Measurements from ENCODE around the gene SUGP1. TPM values are rescaled to one million over a fixed set of nuclear protein-coding genes. Genes with fewer than 3 reads are reported as not detected.
A peak's percentile ranks its signal among the peaks of the same experiment; 100 is the strongest.

Gene SUGP1
- total and polyA plus RNA-seq, 2 of the 13 experiments (the other 11 are each of a cell fraction or from before 2014, with no cell fraction given) = 21.6 to 25.9 TPM

DNA sequence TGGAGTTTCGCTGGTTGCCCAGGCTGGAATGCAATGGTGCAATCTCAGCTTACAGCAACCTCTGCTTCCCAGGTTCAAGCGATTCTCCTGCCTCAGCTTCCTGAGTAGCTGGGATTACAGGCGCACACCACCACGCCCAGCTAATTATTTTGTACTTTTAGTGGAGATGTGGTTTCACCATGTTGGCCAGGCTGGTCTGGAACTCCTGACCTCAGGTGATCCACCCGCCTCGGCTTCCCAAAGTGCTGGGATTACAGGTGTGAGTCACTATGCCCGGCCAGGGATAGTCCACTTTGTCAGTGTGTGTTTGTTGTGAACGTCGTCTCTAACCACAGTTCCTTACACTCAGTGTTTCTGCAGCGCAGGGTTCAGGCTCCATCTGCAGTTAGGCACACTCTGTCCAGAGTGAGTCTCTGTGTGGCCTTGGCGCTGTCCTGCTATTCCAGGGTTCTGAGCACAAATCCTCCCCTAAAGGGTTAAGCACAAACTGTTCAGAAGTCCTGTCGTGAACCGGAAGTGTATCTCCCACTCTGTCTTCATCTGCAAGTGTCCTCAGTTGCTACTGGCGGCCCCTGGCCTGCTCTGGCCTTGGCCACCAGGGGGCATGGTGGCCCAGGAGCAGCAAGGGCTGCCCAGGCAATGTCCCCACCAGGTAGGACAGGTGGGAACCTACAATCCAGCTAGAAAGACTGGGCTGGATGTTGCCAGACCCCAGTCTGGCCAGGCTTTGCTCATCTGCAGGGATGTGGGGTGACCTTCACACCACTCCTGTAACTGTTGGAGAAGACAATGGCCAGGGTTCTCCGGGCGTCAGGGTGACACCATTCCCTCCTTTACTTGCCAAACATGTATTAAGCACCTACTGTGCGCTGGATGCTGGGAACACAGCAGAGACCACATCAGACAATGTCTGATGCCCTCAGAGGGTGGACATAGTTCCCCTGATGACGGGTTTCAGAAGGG, 46.4 kb upstream of the SUGP1 start (continued):
- TF ChIP-seq, protein P1, sequence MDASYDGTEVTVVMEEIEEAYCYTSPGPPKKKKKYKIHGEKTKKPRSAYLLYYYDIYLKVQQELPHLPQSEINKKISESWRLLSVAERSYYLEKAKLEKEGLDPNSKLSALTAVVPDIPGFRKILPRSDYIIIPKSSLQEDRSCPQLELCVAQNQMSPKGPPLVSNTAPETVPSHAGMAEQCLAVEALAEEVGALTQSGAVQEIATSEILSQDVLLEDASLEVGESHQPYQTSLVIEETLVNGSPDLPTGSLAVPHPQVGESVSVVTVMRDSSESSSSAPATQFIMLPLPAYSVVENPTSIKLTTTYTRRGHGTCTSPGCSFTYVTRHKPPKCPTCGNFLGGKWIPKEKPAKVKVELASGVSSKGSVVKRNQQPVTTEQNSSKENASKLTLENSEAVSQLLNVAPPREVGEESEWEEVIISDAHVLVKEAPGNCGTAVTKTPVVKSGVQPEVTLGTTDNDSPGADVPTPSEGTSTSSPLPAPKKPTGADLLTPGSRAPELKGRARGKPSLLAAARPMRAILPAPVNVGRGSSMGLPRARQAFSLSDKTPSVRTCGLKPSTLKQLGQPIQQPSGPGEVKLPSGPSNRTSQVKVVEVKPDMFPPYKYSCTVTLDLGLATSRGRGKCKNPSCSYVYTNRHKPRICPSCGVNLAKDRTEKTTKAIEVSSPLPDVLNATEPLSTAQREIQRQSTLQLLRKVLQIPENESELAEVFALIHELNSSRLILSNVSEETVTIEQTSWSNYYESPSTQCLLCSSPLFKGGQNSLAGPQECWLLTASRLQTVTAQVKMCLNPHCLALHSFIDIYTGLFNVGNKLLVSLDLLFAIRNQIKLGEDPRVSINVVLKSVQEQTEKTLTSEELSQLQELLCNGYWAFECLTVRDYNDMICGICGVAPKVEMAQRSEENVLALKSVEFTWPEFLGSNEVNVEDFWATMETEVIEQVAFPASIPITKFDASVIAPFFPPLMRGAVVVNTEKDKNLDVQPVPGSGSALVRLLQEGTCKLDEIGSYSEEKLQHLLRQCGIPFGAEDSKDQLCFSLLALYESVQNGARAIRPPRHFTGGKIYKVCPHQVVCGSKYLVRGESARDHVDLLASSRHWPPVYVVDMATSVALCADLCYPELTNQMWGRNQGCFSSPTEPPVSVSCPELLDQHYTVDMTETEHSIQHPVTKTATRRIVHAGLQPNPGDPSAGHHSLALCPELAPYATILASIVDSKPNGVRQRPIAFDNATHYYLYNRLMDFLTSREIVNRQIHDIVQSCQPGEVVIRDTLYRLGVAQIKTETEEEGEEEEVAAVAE (CRISPR knock-in tag; IDR thresholded peaks at IDR 0.05; ENCODE audit: borderline replicate concordance) = peak; percentile 77; the same call in 1 of the 2 replicates
- TF ChIP-seq ZNF737 (CRISPR knock-in tag; IDR thresholded peaks at IDR 0.05; ENCODE audit: borderline replicate concordance) = no peak
- TF ChIP-seq, protein P2, sequence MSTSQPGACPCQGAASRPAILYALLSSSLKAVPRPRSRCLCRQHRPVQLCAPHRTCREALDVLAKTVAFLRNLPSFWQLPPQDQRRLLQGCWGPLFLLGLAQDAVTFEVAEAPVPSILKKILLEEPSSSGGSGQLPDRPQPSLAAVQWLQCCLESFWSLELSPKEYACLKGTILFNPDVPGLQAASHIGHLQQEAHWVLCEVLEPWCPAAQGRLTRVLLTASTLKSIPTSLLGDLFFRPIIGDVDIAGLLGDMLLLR (CRISPR knock-in tag; IDR thresholded peaks at IDR 0.05) = peak; percentile 44; the same call in 1 of the 2 replicates
- no peak for TF ChIP-seq ZNF282 (IDR thresholded peaks at IDR 0.05; ENCODE audit: partially characterized antibody)
- TF ChIP-seq NFKB2 (CRISPR knock-in tag; IDR thresholded peaks at IDR 0.05; ENCODE audit: borderline replicate concordance) = peak; percentile 29; the same call in 1 of the 2 replicates
- TF ChIP-seq, protein P3, sequence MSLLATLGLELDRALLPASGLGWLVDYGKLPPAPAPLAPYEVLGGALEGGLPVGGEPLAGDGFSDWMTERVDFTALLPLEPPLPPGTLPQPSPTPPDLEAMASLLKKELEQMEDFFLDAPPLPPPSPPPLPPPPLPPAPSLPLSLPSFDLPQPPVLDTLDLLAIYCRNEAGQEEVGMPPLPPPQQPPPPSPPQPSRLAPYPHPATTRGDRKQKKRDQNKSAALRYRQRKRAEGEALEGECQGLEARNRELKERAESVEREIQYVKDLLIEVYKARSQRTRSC (CRISPR knock-in tag; IDR thresholded peaks at IDR 0.05; ENCODE audit: low read depth) = no peak
- TF ChIP-seq, protein P4, sequence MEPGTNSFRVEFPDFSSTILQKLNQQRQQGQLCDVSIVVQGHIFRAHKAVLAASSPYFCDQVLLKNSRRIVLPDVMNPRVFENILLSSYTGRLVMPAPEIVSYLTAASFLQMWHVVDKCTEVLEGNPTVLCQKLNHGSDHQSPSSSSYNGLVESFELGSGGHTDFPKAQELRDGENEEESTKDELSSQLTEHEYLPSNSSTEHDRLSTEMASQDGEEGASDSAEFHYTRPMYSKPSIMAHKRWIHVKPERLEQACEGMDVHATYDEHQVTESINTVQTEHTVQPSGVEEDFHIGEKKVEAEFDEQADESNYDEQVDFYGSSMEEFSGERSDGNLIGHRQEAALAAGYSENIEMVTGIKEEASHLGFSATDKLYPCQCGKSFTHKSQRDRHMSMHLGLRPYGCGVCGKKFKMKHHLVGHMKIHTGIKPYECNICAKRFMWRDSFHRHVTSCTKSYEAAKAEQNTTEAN (CRISPR knock-in tag; conservative IDR thresholded peaks at IDR 0.05) = no peak
- 0 out of 2 replicates have a peak, but pooled peaks have one; percentile 45 for TF ChIP-seq FOXO1 (CRISPR knock-in tag; IDR thresholded peaks at IDR 0.05)
- TF ChIP-seq, protein P5, sequence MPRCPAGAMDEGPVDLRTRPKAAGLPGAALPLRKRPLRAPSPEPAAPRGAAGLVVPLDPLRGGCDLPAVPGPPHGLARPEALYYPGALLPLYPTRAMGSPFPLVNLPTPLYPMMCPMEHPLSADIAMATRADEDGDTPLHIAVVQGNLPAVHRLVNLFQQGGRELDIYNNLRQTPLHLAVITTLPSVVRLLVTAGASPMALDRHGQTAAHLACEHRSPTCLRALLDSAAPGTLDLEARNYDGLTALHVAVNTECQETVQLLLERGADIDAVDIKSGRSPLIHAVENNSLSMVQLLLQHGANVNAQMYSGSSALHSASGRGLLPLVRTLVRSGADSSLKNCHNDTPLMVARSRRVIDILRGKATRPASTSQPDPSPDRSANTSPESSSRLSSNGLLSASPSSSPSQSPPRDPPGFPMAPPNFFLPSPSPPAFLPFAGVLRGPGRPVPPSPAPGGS (CRISPR knock-in tag; IDR thresholded peaks at IDR 0.05) = peak; percentile 66; the same call in 1 of the 2 replicates
- no peak for TF ChIP-seq LCORL (IDR thresholded peaks at IDR 0.05)
- TF ChIP-seq LCORL (CRISPR knock-in tag; IDR thresholded peaks at IDR 0.05) = peak; percentile 73
- no peak for TF ChIP-seq SCMH1 (CRISPR knock-in tag; IDR thresholded peaks at IDR 0.05; ENCODE audit: borderline replicate concordance)
- TF ChIP-seq, protein P6, sequence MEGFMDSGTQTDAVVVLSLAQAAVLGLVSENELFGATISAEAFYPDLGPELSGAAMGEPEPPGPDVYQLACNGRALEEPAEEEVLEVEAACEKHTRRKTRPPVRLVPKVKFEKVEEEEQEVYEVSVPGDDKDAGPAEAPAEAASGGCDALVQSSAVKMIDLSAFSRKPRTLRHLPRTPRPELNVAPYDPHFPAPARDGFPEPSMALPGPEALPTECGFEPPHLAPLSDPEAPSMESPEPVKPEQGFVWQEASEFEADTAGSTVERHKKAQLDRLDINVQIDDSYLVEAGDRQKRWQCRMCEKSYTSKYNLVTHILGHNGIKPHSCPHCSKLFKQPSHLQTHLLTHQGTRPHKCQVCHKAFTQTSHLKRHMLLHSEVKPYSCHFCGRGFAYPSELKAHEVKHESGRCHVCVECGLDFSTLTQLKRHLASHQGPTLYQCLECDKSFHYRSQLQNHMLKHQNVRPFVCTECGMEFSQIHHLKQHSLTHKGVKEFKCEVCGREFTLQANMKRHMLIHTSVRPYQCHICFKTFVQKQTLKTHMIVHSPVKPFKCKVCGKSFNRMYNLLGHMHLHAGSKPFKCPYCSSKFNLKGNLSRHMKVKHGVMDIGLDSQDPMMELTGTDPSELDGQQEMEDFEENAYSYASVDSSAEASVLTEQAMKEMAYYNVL (CRISPR knock-in tag; IDR thresholded peaks at IDR 0.05; ENCODE audit: borderline replicate concordance) = peak; percentile 36; the same call in 1 of the 2 replicates
- TF ChIP-seq SOX6 (IDR thresholded peaks at IDR 0.05) = no peak
- TF ChIP-seq SOX6 (CRISPR knock-in tag; IDR thresholded peaks at IDR 0.05) = peak; percentile 72
